WTC11 (cell line): ENCODE results near the gene CD247. TPM values are rescaled to one million over a fixed set of nuclear protein-coding genes. Genes with fewer than 3 reads are reported as not detected.

ENCODE experiments used
- ATAC-seq: fragments of 200-7000 bp; cut with Tn5 transposase; 2 replicates; pipeline ENCODE4 v1.10.0; 2021; ENCODE audit warnings: mild to moderate bottlenecking, moderate library complexity
- CTCF ChIA-PET: fragments of 300-600 bp; sonication (Branson Sonifier 250); formaldehyde crosslinking; loops from one replicate; lab custom pipeline; 2021; ENCODE audit warnings: antibody characterized with exemption; lab: Charles Lee
- POLR2A ChIA-PET: fragments of 350-600 bp; sonication (Branson Sonifier 250); formaldehyde crosslinking; loops from one replicate; lab custom pipeline; 2021; ENCODE audit warnings: antibody characterized with exemption; lab: Charles Lee
- DNase-seq: peaks from one replicate; pipeline ENCODE4 v3.0.0; 2021; ENCODE audit warnings: low spot score
- H3K27ac Mint-ChIP-seq: 2 replicates; pipeline ENCODE4 v1.8.0; 2021; ENCODE audit warnings: mixed read lengths
- H3K27me3 Mint-ChIP-seq: 2 replicates; pipeline ENCODE4 v1.8.0; 2021; ENCODE audit warnings: low read depth, mild to moderate bottlenecking, moderate library complexity, mixed read lengths
- H3K36me3 Mint-ChIP-seq: 2 replicates; pipeline ENCODE4 v1.8.0; 2021; ENCODE audit warnings: mixed read lengths
- H3K4me1 Mint-ChIP-seq: 2 replicates; pipeline ENCODE4 v1.8.0; 2022; ENCODE audit warnings: mixed read lengths
- H3K4me3 Mint-ChIP-seq: 2 replicates; pipeline ENCODE4 v1.8.0; 2021; ENCODE audit warnings: mild to moderate bottlenecking, moderate library complexity, mixed read lengths
- H3K9me3 Mint-ChIP-seq: 2 replicates; pipeline ENCODE4 v1.8.0; 2021; ENCODE audit warnings: mixed read lengths
- CREB1 ChIP-seq: sonication (generic); formaldehyde crosslinking; IDR thresholded peaks from 2 replicates; pipeline ENCODE4 v1.8.0; 2023; ENCODE audit warnings: mild to moderate bottlenecking, missing genetic modification reagents
- ESRRA ChIP-seq: sonication (generic); formaldehyde crosslinking; IDR thresholded peaks from 2 replicates; pipeline ENCODE4 v1.8.1; 2022; ENCODE audit warnings: mild to moderate bottlenecking, missing genetic modification reagents, borderline replicate concordance
- GABPB1 ChIP-seq: sonication (generic); formaldehyde crosslinking; IDR thresholded peaks from 2 replicates; pipeline ENCODE4 v1.8.1; 2023; ENCODE audit warnings: mild to moderate bottlenecking, missing genetic modification reagents
- HMGA2 ChIP-seq: fragments of 250-450 bp; sonication (Bioruptor Pico); IDR thresholded peaks from 2 replicates; pipeline ENCODE4 v1.4.0; 2021; ENCODE audit warnings: mild to moderate bottlenecking, moderate library complexity
- NFATC4 ChIP-seq: fragments of 250-450 bp; sonication (Bioruptor Pico); IDR thresholded peaks from 2 replicates; pipeline ENCODE4 v1.9.0; 2021; ENCODE audit warnings: mild to moderate bottlenecking
- NFYB ChIP-seq: sonication (generic); formaldehyde crosslinking; conservative IDR thresholded peaks from 2 replicates; pipeline ENCODE4 v1.8.0; 2022; ENCODE audit warnings: low read depth, missing genetic modification reagents
- NR1H2 ChIP-seq: sonication (generic); formaldehyde crosslinking; IDR thresholded peaks from 2 replicates; pipeline ENCODE4 v1.9.0; 2021; ENCODE audit warnings: mild to moderate bottlenecking, moderate library complexity, missing genetic modification reagents
- NR2C2 ChIP-seq: sonication (generic); formaldehyde crosslinking; IDR thresholded peaks from 2 replicates; pipeline ENCODE4 v1.8.0; 2022; ENCODE audit warnings: mild to moderate bottlenecking, missing genetic modification reagents
- ZNF121 ChIP-seq: sonication (generic); formaldehyde crosslinking; IDR thresholded peaks from 2 replicates; pipeline ENCODE4 v1.8.0; 2023; ENCODE audit warnings: missing genetic modification reagents
- ZNF232 ChIP-seq: sonication (generic); formaldehyde crosslinking; IDR thresholded peaks from 2 replicates; pipeline ENCODE4 v1.8.0; 2022; ENCODE audit warnings: mild to moderate bottlenecking, missing genetic modification reagents
- total RNA-seq: library from RNA; stranded (reverse); gene quantifications from 3 replicates; pipeline ENCODE4 v1.2.3, GENCODE V29; 2021
- TF ChIP-seq, protein P1 (sequence below): sonication (generic); formaldehyde crosslinking; IDR thresholded peaks from 2 replicates; pipeline ENCODE4 v1.8.0; 2022; ENCODE audit warnings: mild to moderate bottlenecking, missing genetic modification reagents
- TF ChIP-seq, protein P2 (sequence below): sonication (generic); formaldehyde crosslinking; IDR thresholded peaks from 2 replicates; pipeline ENCODE4 v1.8.0; 2022; ENCODE audit warnings: mild to moderate bottlenecking, missing genetic modification reagents
- TF ChIP-seq, protein P3 (sequence below): fragments of 250-450 bp; sonication (Bioruptor Pico); IDR thresholded peaks from 2 replicates; pipeline ENCODE4 v1.9.0; 2021; ENCODE audit warnings: mild to moderate bottlenecking
- TF ChIP-seq, protein P4 (sequence below): sonication (generic); formaldehyde crosslinking; IDR thresholded peaks from 2 replicates; pipeline ENCODE4 v1.8.0; 2022; ENCODE audit warnings: missing genetic modification reagents
- TF ChIP-seq, protein P5 (sequence below): fragments of 250-450 bp; sonication (Bioruptor Pico); IDR thresholded peaks from 2 replicates; pipeline ENCODE4 v1.9.0; 2021; ENCODE audit warnings: moderate library complexity, mild to moderate bottlenecking, inconsistent platforms, borderline replicate concordance

Gene CD247
- total RNA-seq, 1 experiment from 2014 or later, result 1.8 TPM

DNA sequence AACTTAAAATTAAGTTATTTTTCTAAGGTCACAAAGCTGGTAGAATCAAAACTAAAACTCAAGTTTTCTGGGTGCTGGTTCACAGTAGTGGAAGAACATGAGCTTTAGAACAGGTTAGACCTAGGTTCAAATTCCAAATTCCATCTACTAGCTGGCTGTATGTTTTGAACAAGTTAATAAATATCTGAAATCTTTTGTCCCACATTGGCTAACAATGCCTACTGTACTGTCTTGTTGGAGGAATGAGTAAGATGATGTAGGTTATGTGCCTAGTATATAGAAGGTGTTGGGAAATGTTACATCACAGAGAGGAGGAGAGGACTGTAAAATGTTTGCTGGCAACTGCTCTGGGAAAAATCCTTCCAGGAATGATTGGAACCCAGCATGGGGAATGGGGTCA, 14.0 kb upstream of the CD247 start:
- CTCF ChIA-PET, result interaction anchor here (0.8 to 3.2 kb wide), 6 partner anchors 8 to 306 kb away, joined by 4 to 33 read pairs (median 10); no protein-coding TSS in a partner anchor
- H3K9me3 Mint-ChIP-seq, result no peaks in the 10 kb centered on the region
- H3K27me3 Mint-ChIP-seq, result peaks cover 2% of the 10 kb centered on the region; the same call in 1 of the 2 replicates
- TF ChIP-seq, protein P1, sequence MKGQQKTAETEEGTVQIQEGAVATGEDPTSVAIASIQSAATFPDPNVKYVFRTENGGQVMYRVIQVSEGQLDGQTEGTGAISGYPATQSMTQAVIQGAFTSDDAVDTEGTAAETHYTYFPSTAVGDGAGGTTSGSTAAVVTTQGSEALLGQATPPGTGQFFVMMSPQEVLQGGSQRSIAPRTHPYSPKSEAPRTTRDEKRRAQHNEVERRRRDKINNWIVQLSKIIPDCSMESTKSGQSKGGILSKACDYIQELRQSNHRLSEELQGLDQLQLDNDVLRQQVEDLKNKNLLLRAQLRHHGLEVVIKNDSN (CRISPR knock-in tag), result no peak
- TF ChIP-seq NR2C2 (CRISPR knock-in tag) (no peak), NR1H2 (CRISPR knock-in tag) (no peak), GABPB1 (CRISPR knock-in tag) (peak; percentile 46; the same call in 1 of the 2 replicates), ESRRA (no peak)
- TF ChIP-seq, all 79 proteins: peak for 1
- peak overlapping the region; percentile 6; the same call in 1 of the 2 replicates for H3K27ac Mint-ChIP-seq
- DNase-seq (no peak), ATAC-seq (no peak)
- POLR2A ChIA-PET, result no interaction called here
- H3K36me3 Mint-ChIP-seq, result no peaks in the 10 kb centered on the region
- 0 out of 2 replicates have a peak, but pooled peaks cover 2% of the 10 kb centered on the region for H3K4me1 Mint-ChIP-seq
- no peak overlapping the region for H3K4me3 Mint-ChIP-seq

DNA sequence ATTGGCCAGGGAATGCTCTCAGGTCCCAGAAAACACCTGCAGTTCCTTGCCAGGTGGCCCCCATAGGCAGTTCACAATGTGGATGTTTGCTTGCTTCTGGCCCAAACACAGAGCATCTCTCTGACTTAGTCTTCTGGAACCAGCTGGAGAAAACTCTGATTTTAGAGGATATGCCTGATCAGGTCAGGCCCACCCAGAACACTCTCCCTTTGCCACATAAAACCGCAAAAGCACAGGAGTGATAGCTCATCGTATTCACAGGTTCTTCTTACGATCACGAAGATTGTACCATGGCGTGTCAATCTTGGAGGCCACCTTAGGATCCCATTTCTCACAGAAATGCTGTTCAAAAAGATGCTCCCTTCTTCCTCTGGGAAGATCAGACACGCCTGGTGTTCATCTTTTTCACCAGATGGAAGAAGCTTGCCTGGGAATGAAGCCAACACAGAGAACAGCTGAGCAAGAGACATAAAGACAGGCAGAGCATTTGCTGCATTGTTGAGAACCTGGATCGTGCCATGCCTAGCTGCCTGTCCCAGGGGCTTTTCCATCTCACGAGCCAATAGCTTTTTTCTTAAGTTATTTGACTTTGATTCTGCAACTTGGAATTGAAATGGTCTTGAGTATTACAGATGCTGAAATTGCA, 11.6 kb upstream of the CD247 start:
- POLR2A ChIA-PET, result no interaction called here
- peaks cover 17% of the 10 kb centered on the region for H3K27me3 Mint-ChIP-seq
- no peak for ATAC-seq

More for the DNA sequence above, 11.6 kb upstream of the CD247 start:
- CTCF ChIA-PET, result interaction anchor here (1.1 to 2.7 kb wide), 3 partner anchors 10 to 75 kb away, joined by 3 to 17 read pairs (median 10); no protein-coding TSS in a partner anchor
- TF ChIP-seq NFATC4 (CRISPR knock-in tag) (no peak), NFYB (CRISPR knock-in tag) (no peak), ZNF232 (CRISPR knock-in tag) (no peak), ESRRA (no peak), HMGA2 (CRISPR knock-in tag) (no peak), ZNF121 (no peak), CREB1 (no peak)
- TF ChIP-seq, protein P2, sequence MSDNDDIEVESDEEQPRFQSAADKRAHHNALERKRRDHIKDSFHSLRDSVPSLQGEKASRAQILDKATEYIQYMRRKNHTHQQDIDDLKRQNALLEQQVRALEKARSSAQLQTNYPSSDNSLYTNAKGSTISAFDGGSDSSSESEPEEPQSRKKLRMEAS (CRISPR knock-in tag), result no peak
- TF ChIP-seq, protein P3, sequence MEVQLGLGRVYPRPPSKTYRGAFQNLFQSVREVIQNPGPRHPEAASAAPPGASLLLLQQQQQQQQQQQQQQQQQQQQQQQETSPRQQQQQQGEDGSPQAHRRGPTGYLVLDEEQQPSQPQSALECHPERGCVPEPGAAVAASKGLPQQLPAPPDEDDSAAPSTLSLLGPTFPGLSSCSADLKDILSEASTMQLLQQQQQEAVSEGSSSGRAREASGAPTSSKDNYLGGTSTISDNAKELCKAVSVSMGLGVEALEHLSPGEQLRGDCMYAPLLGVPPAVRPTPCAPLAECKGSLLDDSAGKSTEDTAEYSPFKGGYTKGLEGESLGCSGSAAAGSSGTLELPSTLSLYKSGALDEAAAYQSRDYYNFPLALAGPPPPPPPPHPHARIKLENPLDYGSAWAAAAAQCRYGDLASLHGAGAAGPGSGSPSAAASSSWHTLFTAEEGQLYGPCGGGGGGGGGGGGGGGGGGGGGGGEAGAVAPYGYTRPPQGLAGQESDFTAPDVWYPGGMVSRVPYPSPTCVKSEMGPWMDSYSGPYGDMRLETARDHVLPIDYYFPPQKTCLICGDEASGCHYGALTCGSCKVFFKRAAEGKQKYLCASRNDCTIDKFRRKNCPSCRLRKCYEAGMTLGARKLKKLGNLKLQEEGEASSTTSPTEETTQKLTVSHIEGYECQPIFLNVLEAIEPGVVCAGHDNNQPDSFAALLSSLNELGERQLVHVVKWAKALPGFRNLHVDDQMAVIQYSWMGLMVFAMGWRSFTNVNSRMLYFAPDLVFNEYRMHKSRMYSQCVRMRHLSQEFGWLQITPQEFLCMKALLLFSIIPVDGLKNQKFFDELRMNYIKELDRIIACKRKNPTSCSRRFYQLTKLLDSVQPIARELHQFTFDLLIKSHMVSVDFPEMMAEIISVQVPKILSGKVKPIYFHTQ (CRISPR knock-in tag), result no peak
- TF ChIP-seq, protein P4, sequence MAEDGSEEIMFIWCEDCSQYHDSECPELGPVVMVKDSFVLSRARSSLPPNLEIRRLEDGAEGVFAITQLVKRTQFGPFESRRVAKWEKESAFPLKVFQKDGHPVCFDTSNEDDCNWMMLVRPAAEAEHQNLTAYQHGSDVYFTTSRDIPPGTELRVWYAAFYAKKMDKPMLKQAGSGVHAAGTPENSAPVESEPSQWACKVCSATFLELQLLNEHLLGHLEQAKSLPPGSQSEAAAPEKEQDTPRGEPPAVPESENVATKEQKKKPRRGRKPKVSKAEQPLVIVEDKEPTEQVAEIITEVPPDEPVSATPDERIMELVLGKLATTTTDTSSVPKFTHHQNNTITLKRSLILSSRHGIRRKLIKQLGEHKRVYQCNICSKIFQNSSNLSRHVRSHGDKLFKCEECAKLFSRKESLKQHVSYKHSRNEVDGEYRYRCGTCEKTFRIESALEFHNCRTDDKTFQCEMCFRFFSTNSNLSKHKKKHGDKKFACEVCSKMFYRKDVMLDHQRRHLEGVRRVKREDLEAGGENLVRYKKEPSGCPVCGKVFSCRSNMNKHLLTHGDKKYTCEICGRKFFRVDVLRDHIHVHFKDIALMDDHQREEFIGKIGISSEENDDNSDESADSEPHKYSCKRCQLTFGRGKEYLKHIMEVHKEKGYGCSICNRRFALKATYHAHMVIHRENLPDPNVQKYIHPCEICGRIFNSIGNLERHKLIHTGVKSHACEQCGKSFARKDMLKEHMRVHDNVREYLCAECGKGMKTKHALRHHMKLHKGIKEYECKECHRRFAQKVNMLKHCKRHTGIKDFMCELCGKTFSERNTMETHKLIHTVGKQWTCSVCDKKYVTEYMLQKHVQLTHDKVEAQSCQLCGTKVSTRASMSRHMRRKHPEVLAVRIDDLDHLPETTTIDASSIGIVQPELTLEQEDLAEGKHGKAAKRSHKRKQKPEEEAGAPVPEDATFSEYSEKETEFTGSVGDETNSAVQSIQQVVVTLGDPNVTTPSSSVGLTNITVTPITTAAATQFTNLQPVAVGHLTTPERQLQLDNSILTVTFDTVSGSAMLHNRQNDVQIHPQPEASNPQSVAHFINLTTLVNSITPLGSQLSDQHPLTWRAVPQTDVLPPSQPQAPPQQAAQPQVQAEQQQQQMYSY (CRISPR knock-in tag), result no peak
- TF ChIP-seq, protein P5, sequence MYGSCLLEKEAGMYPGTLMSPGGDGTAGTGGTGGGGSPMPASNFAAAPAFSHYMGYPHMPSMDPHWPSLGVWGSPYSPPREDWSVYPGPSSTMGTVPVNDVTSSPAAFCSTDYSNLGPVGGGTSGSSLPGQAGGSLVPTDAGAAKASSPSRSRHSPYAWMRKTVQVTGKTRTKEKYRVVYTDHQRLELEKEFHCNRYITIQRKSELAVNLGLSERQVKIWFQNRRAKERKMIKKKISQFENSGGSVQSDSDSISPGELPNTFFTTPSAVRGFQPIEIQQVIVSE, result no peak
- TF ChIP-seq, all 79 proteins: peak for 0
- no peak overlapping the region for H3K27ac Mint-ChIP-seq
- DNase-seq, result no peak
- H3K4me1 Mint-ChIP-seq, result peaks cover 4% of the 10 kb centered on the region
- no peaks in the 10 kb centered on the region for H3K9me3 Mint-ChIP-seq
- H3K36me3 Mint-ChIP-seq, result no peaks in the 10 kb centered on the region
- no peak overlapping the region for H3K4me3 Mint-ChIP-seq
